ENCODE results near the gene HIPK4. TPM values are rescaled to one million over a fixed set of nuclear protein-coding genes. Genes with fewer than 3 reads are reported as not detected.
A peak's percentile ranks its signal among the peaks of the same experiment; 100 is the strongest.

Gene HIPK4
- total and polyA plus RNA-seq, 2 of the 4 experiments (the other 2 are of a cell fraction), result 0.12 to 0.18 TPM

GRCh38 chr19:40360708-40361241, 29.2 kb downstream of the HIPK4 start:
- H3K4me2 ChIP-seq (ENCODE audit: low read depth, low read length), result no peak overlapping the region
- H2BK15ac ChIP-seq (ENCODE audit: low read depth, low read length), result no peak overlapping the region
- intact Hi-C loops (cut with micrococcal nuclease), result no loop called here
- no peak overlapping the region for H3K4me3 ChIP-seq (ENCODE audit: insufficient read depth, low read depth, low read length)
- peaks cover 11 to 41% of the 10 kb centered on the region in 2 experiments for H3K79me1 ChIP-seq (ENCODE audit: low read depth in 1 of 2, low read length in 2 of 2)
- CTCF ChIA-PET, result no interaction called here
- DNase-seq (no peak), ATAC-seq (ENCODE audit: low read depth) (no peak)
- 0 out of 2 replicates have a peak, but pooled peaks cover 7% of the 10 kb centered on the region for H4K20me1 ChIP-seq (ENCODE audit: insufficient read depth, low read length)
- no peak overlapping the region for H3K4ac ChIP-seq (ENCODE audit: low read depth, low read length)
- no peak overlapping the region for H3K18ac ChIP-seq (ENCODE audit: low read depth, low read length)
- H2BK5ac ChIP-seq (ENCODE audit: low read depth, low read length, poor library complexity, severe bottlenecking), result no peak overlapping the region
- H3K9ac ChIP-seq (ENCODE audit: low read depth, low read length), result no peak overlapping the region
- H2AFZ ChIP-seq (replicated peaks; ENCODE audit: low read length, poor library complexity), result no peak overlapping the region
- peaks cover 6% of the 10 kb centered on the region for H3K4me1 ChIP-seq (ENCODE audit: control insufficient read depth, insufficient read depth, low read length)
- dilution Hi-C loops (cut with HindIII; ENCODE audit: low sequenced_read_pairs, unreplicated experiment), result no loop called here
- no peak overlapping the region for H3K14ac ChIP-seq (replicated peaks; ENCODE audit: low read depth, low read length)
- no peaks in the 10 kb centered on the region for H3K27me3 ChIP-seq (ENCODE audit: control insufficient read depth, insufficient read depth, low read length)
- in situ Hi-C loops (cut with MboI; ENCODE audit: low sequenced_read_pairs), result no loop called here
- no TSS peak for BruUV-seq (replicated peaks)
- H4K8ac ChIP-seq (ENCODE audit: low read depth in 2 of 2, low read length in 2 of 2), result no peak overlapping the region
- H3K36me3 ChIP-seq (ENCODE audit: control insufficient read depth, insufficient read depth, low read length), result peaks cover 5% of the 10 kb centered on the region; the same call in 1 of the 2 replicates
- WGBS, 2 experiments (ENCODE audit: extremely low coverage in 2 of 2, insufficient read length in 1 of 2), result 100% methylated on average over 3 of the region's 12 CpGs; no CpG with 5 or more reads in 1 of the 2 experiments
- no peak overlapping the region for H4K91ac ChIP-seq (ENCODE audit: insufficient read depth, low read depth, low read length)
- peak overlapping the region; percentile 34 for H2AK9ac ChIP-seq (replicated peaks; ENCODE audit: low read depth, low read length, poor library complexity)
- H3K23ac ChIP-seq (ENCODE audit: low read depth, low read length), result no peak overlapping the region
- no peak overlapping the region for H3K56ac ChIP-seq (ENCODE audit: extremely low read depth, insufficient read depth, low read length)
- H2BK120ac ChIP-seq (ENCODE audit: low read depth, low read length), result no peak overlapping the region
- no peaks in the 10 kb centered on the region for H3K9me3 ChIP-seq (ENCODE audit: control insufficient read depth, insufficient read depth, low read length)
- TF ChIP-seq RAD21 (IDR thresholded peaks at IDR 0.05; ENCODE audit: low read length) (no peak), CTCF (conservative IDR thresholded peaks at IDR 0.05; ENCODE audit: low read depth, low read length) (no peak), MAFK (IDR thresholded peaks at IDR 0.05; ENCODE audit: low read depth, low read length) (no peak), RCOR1 (IDR thresholded peaks at IDR 0.05; ENCODE audit: insufficient replicate concordance, low read length) (no peak)
- H4K5ac ChIP-seq (ENCODE audit: low read depth, low read length), result no peak overlapping the region
- POLR2A ChIA-PET (ENCODE audit: unreplicated experiment), result no interaction called here
- H2BK20ac ChIP-seq (ENCODE audit: low read depth, low read length), result no peak overlapping the region
- peaks cover 13% of the 10 kb centered on the region for H3K9me1 ChIP-seq (ENCODE audit: insufficient read depth, low read length)
- no peak overlapping the region for H2AK5ac ChIP-seq (ENCODE audit: low read depth, low read length)
- no peak overlapping the region for H3K27ac ChIP-seq (ENCODE audit: insufficient read depth, low read length)

Data from IMR-90 (cell line).